Common myeloid progenitor, CD34-positive (primary cell): ENCODE data around the gene HRH1.

ENCODE experiments used
- CTCF ChIA-PET: fragments of 350-600 bp; sonication (Branson Sonifier 250); formaldehyde crosslinking; loops from one replicate; lab custom pipeline; 2021; ENCODE audit warnings: antibody characterized with exemption; lab: Charles Lee
- POLR2A ChIA-PET: fragments of 350-600 bp; sonication (Branson Sonifier 250); formaldehyde crosslinking; loops from one replicate; lab custom pipeline; 2021; ENCODE audit warnings: antibody characterized with exemption; lab: Charles Lee
- DNase-seq, 3 donors: peaks; one replicate each; pipeline versions ENCODE4 v3.0.0 to v3.0.0-alpha.2; 2013
- H3K27ac ChIP-seq, 2 experiments: 1 replicate in 1 of 2; 2 replicates in 1 of 2; pipeline ENCODE4 v1.7.0; 2013; ENCODE audit warnings: inconsistent platforms in 2 of 2, low read length in 2 of 2, mild to moderate bottlenecking in 2 of 2, low read depth in 1 of 2, moderate library complexity in 1 of 2; ENCODE audit not compliant: severe bottlenecking in 2 of 2, insufficient read depth in 1 of 2, poor library complexity in 1 of 2
- H3K27me3 ChIP-seq, 5 experiments: replicated peaks in 2 of 5; 1 replicate in 3 of 5; 2 replicates in 2 of 5; pipeline versions ENCODE4 v1.6.1 to v1.7.0; 2013; ENCODE audit warnings: low read length in 4 of 5, mild to moderate bottlenecking in 2 of 5, moderate library complexity in 2 of 5, inconsistent platforms in 1 of 5; ENCODE audit not compliant: insufficient read depth in 5 of 5, control insufficient read depth in 4 of 5
- H3K36me3 ChIP-seq, 4 experiments: 1 replicate in 2 of 4; 2 replicates in 2 of 4; pipeline versions ENCODE4 v1.6.1 to v1.7.0; 2013; ENCODE audit warnings: low read length in 3 of 4, control low read depth in 1 of 4, mild to moderate bottlenecking in 1 of 4; ENCODE audit not compliant: control insufficient read depth in 4 of 4, insufficient read depth in 4 of 4
- H3K4me1 ChIP-seq, 4 experiments: 1 replicate in 3 of 4; 2 replicates in 1 of 4; pipeline versions ENCODE4 v1.6.1 to v1.7.1; 2013; ENCODE audit warnings: low read length in 3 of 4, mild to moderate bottlenecking in 3 of 4, control low read depth in 1 of 4, inconsistent platforms in 1 of 4, moderate library complexity in 1 of 4; ENCODE audit not compliant: control insufficient read depth in 4 of 4, insufficient read depth in 4 of 4; ENCODE audit errors: control extremely low read depth in 1 of 4
- H3K4me3 ChIP-seq, 7 experiments: 1 replicate in 4 of 7; 2 replicates in 3 of 7; pipeline versions ENCODE4 v1.5.1 to v1.7.0; 2013; ENCODE audit warnings: mild to moderate bottlenecking in 7 of 7, low read length in 6 of 7, moderate library complexity in 6 of 7, inconsistent platforms in 2 of 7, low read depth in 2 of 7, control low read depth in 1 of 7; ENCODE audit not compliant: insufficient read depth in 4 of 7, control insufficient read depth in 1 of 7; ENCODE audit errors: extremely low read depth in 1 of 7
- H3K9me3 ChIP-seq, 5 experiments: 1 replicate in 4 of 5; 2 replicates in 1 of 5; pipeline versions ENCODE4 v1.6.1 to v1.7.1; 2013; ENCODE audit warnings: low read length in 4 of 5, mild to moderate bottlenecking in 2 of 5, inconsistent platforms in 1 of 5, low read depth in 1 of 5, moderate library complexity in 1 of 5; ENCODE audit not compliant: control insufficient read depth in 4 of 5, insufficient read depth in 2 of 5; ENCODE audit errors: control extremely low read depth in 1 of 5
- WGBS: methylation state at CpG from one replicate; pipeline ENCODE4 v1.1.5; 2013; ENCODE audit not compliant: insufficient coverage; 5-methylcytosine and 5-hydroxymethylcytosine counted together

The HRH1 gene

GRCh38 chr3:11185144-11185543 lies 30.9 kb downstream of the HRH1 start:
- no peaks in the 10 kb centered on the region for H3K9me3 ChIP-seq
- no peak for DNase-seq
- POLR2A ChIA-PET, result no interaction called here
- CTCF ChIA-PET, result interaction anchor here (1.0 kb wide), 1 partner anchor 11 kb away, joined by 3 read pairs; no protein-coding TSS in a partner anchor
- H3K36me3 ChIP-seq, result no peaks in the 10 kb centered on the region
- H3K27me3 ChIP-seq, result peaks cover 0 to 5% (median 0%) of the 10 kb centered on the region in 5 experiments
- H3K4me3 ChIP-seq, result no peak overlapping the region
- H3K4me1 ChIP-seq, result no peaks in the 10 kb centered on the region
- WGBS, result 94% methylated on average over 3 of the region's 3 CpGs
- no peak overlapping the region for H3K27ac ChIP-seq

- no peaks in the 10 kb centered on the region for H3K4me1 ChIP-seq
- ChIA-PET POLR2A (no interaction called here), CTCF (no interaction called here)
- DNase-seq, result no peak
- H3K36me3 ChIP-seq, result no peaks in the 10 kb centered on the region
- WGBS, result 86% methylated on average over 9 of the region's 13 CpGs
- no peak overlapping the region for H3K4me3 ChIP-seq
- H3K9me3 ChIP-seq, result no peaks in the 10 kb centered on the region
- H3K27ac ChIP-seq, result no peak overlapping the region
- peaks cover 0 to 5% (median 0%) of the 10 kb centered on the region in 5 experiments for H3K27me3 ChIP-seq
Observed at GRCh38 chr3:11185564-11186317, 31.4 kb downstream of the HRH1 start.

GRCh38 chr3:11186318-11186692 lies 32.0 kb downstream of the HRH1 start:
- H3K4me1 ChIP-seq, result no peaks in the 10 kb centered on the region
- ChIA-PET POLR2A (no interaction called here), CTCF (no interaction called here)
- peaks cover 0 to 5% (median 0%) of the 10 kb centered on the region in 5 experiments for H3K27me3 ChIP-seq
- no peaks in the 10 kb centered on the region for H3K36me3 ChIP-seq
- H3K27ac ChIP-seq, result no peak overlapping the region
- H3K9me3 ChIP-seq, result no peaks in the 10 kb centered on the region
- no peak overlapping the region for H3K4me3 ChIP-seq
- DNase-seq, result no peak
- 86% methylated on average over 1 of the region's 1 CpG for WGBS

GRCh38 chr3:11186771-11187191 lies 32.5 kb downstream of the HRH1 start:
- Histone ChIP-seq H3K27ac (no peak overlapping the region), H3K36me3 (no peaks in the 10 kb centered on the region), H3K4me1 (no peaks in the 10 kb centered on the region), H3K4me3 (no peak overlapping the region), H3K27me3 (peaks cover 0 to 5% (median 0%) of the 10 kb centered on the region in 5 experiments), H3K9me3 (no peaks in the 10 kb centered on the region)
- CTCF ChIA-PET, result no interaction called here
- no CpG with 5 or more reads among the region's 2 CpGs for WGBS
- POLR2A ChIA-PET, result no interaction called here
- DNase-seq, result no peak

GRCh38 chr3:11187681-11188080 lies 33.4 kb downstream of the HRH1 start:
- no peak overlapping the region for H3K4me3 ChIP-seq
- ChIA-PET POLR2A (interaction anchor here (0.6 kb wide), 1 partner anchor 20 kb away, joined by 3 read pairs; no protein-coding TSS in a partner anchor), CTCF (no interaction called here)
- 93% methylated on average over 2 of the region's 3 CpGs for WGBS
- no peaks in the 10 kb centered on the region for H3K36me3 ChIP-seq
- peaks cover 0 to 5% (median 0%) of the 10 kb centered on the region in 5 experiments for H3K27me3 ChIP-seq
- H3K9me3 ChIP-seq, result peaks cover 0 to 2% (median 0%) of the 10 kb centered on the region in 5 experiments
- no peak overlapping the region for H3K27ac ChIP-seq
- no peaks in the 10 kb centered on the region for H3K4me1 ChIP-seq
- no peak for DNase-seq

GRCh38 chr3:11188231-11188630 lies 33.9 kb downstream of the HRH1 start:
- no peaks in the 10 kb centered on the region for H3K36me3 ChIP-seq
- H3K4me3 ChIP-seq, result no peak overlapping the region
- 100% methylated on average over 2 of the region's 6 CpGs for WGBS
- peaks cover 0 to 5% (median 0%) of the 10 kb centered on the region in 5 experiments for H3K27me3 ChIP-seq
- H3K4me1 ChIP-seq, result no peaks in the 10 kb centered on the region
- H3K27ac ChIP-seq, result no peak overlapping the region
- CTCF ChIA-PET, result no interaction called here
- POLR2A ChIA-PET, result interaction anchor here (0.6 kb wide), 1 partner anchor 19 kb away, joined by 3 read pairs; no protein-coding TSS in a partner anchor
- DNase-seq, result no peak
- peaks cover 0 to 3% (median 0%) of the 10 kb centered on the region in 5 experiments for H3K9me3 ChIP-seq

- Histone ChIP-seq H3K4me1 (peaks cover 3 to 14% (median 13%) of the 10 kb centered on the region in 4 experiments), H3K27ac (no peak overlapping the region), H3K9me3 (peaks cover 0 to 9% (median 2%) of the 10 kb centered on the region in 5 experiments), H3K4me3 (no peak overlapping the region), H3K27me3 (no peaks in the 10 kb centered on the region), H3K36me3 (no peaks in the 10 kb centered on the region)
- 5% methylated on average over 5 of the region's 5 CpGs for WGBS
- CTCF ChIA-PET, result interaction anchor here (1.0 to 1.9 kb wide), 4 partner anchors 9 to 135 kb away, joined by 3 to 5 read pairs (median 4); no protein-coding TSS in a partner anchor
- peak in 2 of 3 donors; percentile 86 to 89 for DNase-seq
- POLR2A ChIA-PET, result no interaction called here
Observed at GRCh38 chr3:11195201-11195600, 40.9 kb downstream of the HRH1 start.
